DOHH2 (cell line): ENCODE measurements around the gene ALG3.

Source experiments
- H3F3A ChIP-seq: fragments of 200-600 bp; sonication (generic), shearing (Covaris generic); 2 replicates; pipeline ENCODE4 v1.6.0; 2016; ENCODE audit warnings: antibody characterized with exemption, mild to moderate bottlenecking; ENCODE audit not compliant: control insufficient read depth, insufficient read depth
- H3K27ac ChIP-seq: fragments of 200-600 bp; sonication (generic); 2 replicates; pipeline ENCODE4 v1.5.1; 2014; ENCODE audit warnings: low read depth, mild to moderate bottlenecking, low read length, moderate library complexity
- H3K27me3 ChIP-seq: fragments of 200-600 bp; sonication (generic); 2 replicates; pipeline ENCODE4 v1.6.1; 2014; ENCODE audit warnings: mild to moderate bottlenecking, low read length, mixed read lengths; ENCODE audit not compliant: control insufficient read depth
- H3K36me3 ChIP-seq: fragments of 200-600 bp; sonication (generic); 2 replicates; pipeline ENCODE4 v1.6.1; 2014; ENCODE audit warnings: mild to moderate bottlenecking, low read length, moderate library complexity, mixed read lengths; ENCODE audit not compliant: control insufficient read depth
- H3K4me1 ChIP-seq: fragments of 200-600 bp; sonication (generic); 2 replicates; pipeline ENCODE4 v1.6.1; 2014; ENCODE audit warnings: mild to moderate bottlenecking, low read length, mixed read lengths; ENCODE audit not compliant: control insufficient read depth
- H3K4me2 ChIP-seq: fragments of 200-600 bp; sonication (generic); 2 replicates; pipeline ENCODE4 v1.6.0; 2014; ENCODE audit warnings: mild to moderate bottlenecking, low read length, moderate library complexity
- H3K4me3 ChIP-seq: fragments of 200-600 bp; sonication (generic); 2 replicates; pipeline ENCODE4 v1.5.1; 2014; ENCODE audit warnings: mild to moderate bottlenecking, low read length, mixed read lengths
- H3K79me2 ChIP-seq: fragments of 200-600 bp; sonication (generic); 2 replicates; pipeline ENCODE4 v1.6.1; 2014; ENCODE audit warnings: mild to moderate bottlenecking, low read length, mixed read lengths; ENCODE audit not compliant: control insufficient read depth
- H3K9me2 ChIP-seq: fragments of 200-600 bp; sonication (generic); replicated peaks from 2 replicates; pipeline ENCODE4 v1.6.1; 2014; ENCODE audit warnings: mild to moderate bottlenecking, low read length, mixed read lengths; ENCODE audit not compliant: control insufficient read depth
- H3K9me3 ChIP-seq: fragments of 200-600 bp; sonication (generic); 2 replicates; pipeline ENCODE4 v1.6.1; 2014; ENCODE audit warnings: antibody characterized with exemption, low read length, mixed read lengths; ENCODE audit not compliant: control insufficient read depth, insufficient read depth
- H4K20me1 ChIP-seq: fragments of 200-600 bp; sonication (generic); 2 replicates; pipeline ENCODE4 v1.6.0; 2014; ENCODE audit warnings: low read depth, mild to moderate bottlenecking, antibody characterized with exemption, low read length, moderate library complexity; ENCODE audit not compliant: control insufficient read depth, insufficient read depth
- CTCF ChIP-seq: fragments of 200-600 bp; sonication (generic); IDR thresholded peaks from one replicate; pipeline ENCODE4 v1.5.1; 2014; ENCODE audit warnings: antibody characterized with exemption, mild to moderate bottlenecking, low read depth, low read length; ENCODE audit not compliant: poor library complexity, severe bottlenecking
- EZH2phosphoT487 ChIP-seq: fragments of 200-600 bp; sonication (generic); IDR thresholded peaks from 2 replicates; pipeline ENCODE4 v1.6.1; 2017; ENCODE audit warnings: borderline replicate concordance, mild to moderate bottlenecking, antibody characterized with exemption, low read length, moderate library complexity, mixed read lengths

Gene ALG3

GRCh38 chr3:184209146-184209923, 39.4 kb downstream of the ALG3 start:
- Histone ChIP-seq H4K20me1 (no peaks in the 10 kb centered on the region), H3K27me3 (peaks cover 22% of the 10 kb centered on the region), H3K27ac (no peak overlapping the region), H3F3A (no peaks in the 10 kb centered on the region), H3K4me2 (no peak overlapping the region), H3K4me1 (no peaks in the 10 kb centered on the region), H3K36me3 (no peaks in the 10 kb centered on the region), H3K9me2 (no peaks in the 10 kb centered on the region), H3K79me2 (no peaks in the 10 kb centered on the region), H3K4me3 (no peak overlapping the region), H3K9me3 (no peaks in the 10 kb centered on the region)
- TF ChIP-seq CTCF: no peak
- no peak for TF ChIP-seq EZH2phosphoT487

GRCh38 chr3:184203526-184203925, 45.2 kb downstream of the ALG3 start:
- Histone ChIP-seq H3K9me3 (no peaks in the 10 kb centered on the region), H3K4me1 (no peaks in the 10 kb centered on the region), H4K20me1 (no peaks in the 10 kb centered on the region), H3K4me2 (no peak overlapping the region), H3K79me2 (no peaks in the 10 kb centered on the region), H3K27me3 (peaks cover 17% of the 10 kb centered on the region), H3K9me2 (no peaks in the 10 kb centered on the region), H3K27ac (no peak overlapping the region), H3F3A (no peaks in the 10 kb centered on the region), H3K36me3 (no peaks in the 10 kb centered on the region), H3K4me3 (no peak overlapping the region)
- TF ChIP-seq CTCF (no peak), EZH2phosphoT487 (no peak)

GRCh38 chr3:184200825-184201224, 47.9 kb downstream of the ALG3 start:
- no peaks in the 10 kb centered on the region for H3F3A ChIP-seq
- H3K4me1 ChIP-seq: no peaks in the 10 kb centered on the region
- no peaks in the 10 kb centered on the region for H3K9me2 ChIP-seq
- no peaks in the 10 kb centered on the region for H3K27me3 ChIP-seq
- no peaks in the 10 kb centered on the region for H3K9me3 ChIP-seq
- no peak overlapping the region for H3K4me2 ChIP-seq
- no peak overlapping the region for H3K4me3 ChIP-seq
- H3K79me2 ChIP-seq: no peaks in the 10 kb centered on the region
- no peaks in the 10 kb centered on the region for H4K20me1 ChIP-seq
- H3K36me3 ChIP-seq: peaks cover 2% of the 10 kb centered on the region
- no peak overlapping the region for H3K27ac ChIP-seq
- TF ChIP-seq EZH2phosphoT487: no peak
- no peak for TF ChIP-seq CTCF
